HEK293 (cell line): ENCODE measurements around the gene MUC5B.
"Not testable (repeated sequence)": the region's sequence is repeated elsewhere in the genome, so short reads cannot be mapped to it uniquely, and the experiment has no call there.

Experiments used
- CTCF ChIA-PET: fragments of 350-600 bp; formaldehyde crosslinking; extraction: SDS; loops from one replicate; lab custom pipeline; 2021; ENCODE audit warnings: antibody characterized with exemption; lab: Yijun Ruan, JAX
- POLR2A ChIA-PET: fragments of 300-600 bp; formaldehyde crosslinking; extraction: SDS; loops from one replicate; lab custom pipeline; 2020; ENCODE audit warnings: antibody characterized with exemption, inconsistent platforms; lab: Yijun Ruan, JAX
- H3K27ac ChIP-seq: fragments of 200-500 bp; sonication (Bioruptor generic); 2 replicates; pipeline ENCODE4 v1.5.1; 2014; ENCODE audit warnings: low read depth, low read length, control low read depth, inconsistent platforms; ENCODE audit errors: extremely low read depth
- H3K36me3 ChIP-seq, 2 experiments: fragments of 200-500 bp in 1 of 2; sonication (Bioruptor generic) in 1 of 2; 1 replicate in 1 of 2; 2 replicates in 1 of 2; pipeline ENCODE4 v1.5.1; 2014 to 2017; ENCODE audit warnings: inconsistent platforms in 2 of 2, low read length in 2 of 2; ENCODE audit not compliant: control insufficient read depth in 2 of 2, insufficient read depth in 1 of 2
- H3K4me1 ChIP-seq: fragments of 200-500 bp; sonication (Bioruptor generic); 2 replicates; pipeline ENCODE4 v1.5.1; 2014; ENCODE audit warnings: mild to moderate bottlenecking, low read length, inconsistent platforms; ENCODE audit not compliant: control insufficient read depth, insufficient read depth
- H3K4me3 ChIP-seq: 2 replicates; pipeline ENCODE4 v1.5.1; 2011; ENCODE audit warnings: low read depth, mild to moderate bottlenecking, control low read depth, low read length, moderate library complexity
- H3K9me3 ChIP-seq: fragments of 200-500 bp; sonication (Bioruptor generic); 2 replicates; pipeline ENCODE4 v1.5.1; 2014; ENCODE audit warnings: low read depth, low read length, inconsistent platforms; ENCODE audit not compliant: control insufficient read depth, insufficient read depth
- ZFP3 ChIP-seq: fragments of 450-650 bp; formaldehyde crosslinking; IDR thresholded peaks from 2 replicates; pipeline ENCODE4 v1.5.1; 2016; ENCODE audit warnings: low read depth, missing biosample characterization, missing genetic modification characterization
- ZFP41 ChIP-seq: fragments of 450-650 bp; formaldehyde crosslinking; IDR thresholded peaks from 2 replicates; pipeline ENCODE4 v1.5.1; 2016; ENCODE audit warnings: missing biosample characterization, missing genetic modification characterization, borderline replicate concordance
- ZNF175 ChIP-seq: fragments of 450-650 bp; formaldehyde crosslinking; IDR thresholded peaks from 2 replicates; pipeline ENCODE4 v1.5.1; 2016; ENCODE audit warnings: missing biosample characterization, missing genetic modification characterization
- ZNF221 ChIP-seq: fragments of 450-650 bp; formaldehyde crosslinking; IDR thresholded peaks from 2 replicates; pipeline ENCODE4 v1.5.1; 2017; ENCODE audit warnings: missing biosample characterization, missing genetic modification characterization, borderline replicate concordance
- ZNF24 ChIP-seq: fragments of 450-650 bp; formaldehyde crosslinking; IDR thresholded peaks from 2 replicates; pipeline ENCODE4 v1.5.1; 2016; ENCODE audit warnings: missing biosample characterization, missing genetic modification characterization
- ZNF324 ChIP-seq: fragments of 450-650 bp; formaldehyde crosslinking; IDR thresholded peaks from 2 replicates; pipeline ENCODE4 v1.5.1; 2016; ENCODE audit warnings: missing biosample characterization, missing genetic modification characterization
- ZNF366 ChIP-seq: fragments of 450-650 bp; formaldehyde crosslinking; conservative IDR thresholded peaks from 2 replicates; pipeline ENCODE4 v1.5.1; 2016; ENCODE audit warnings: missing biosample characterization, missing genetic modification characterization
- ZNF391 ChIP-seq: fragments of 450-650 bp; formaldehyde crosslinking; IDR thresholded peaks from 2 replicates; pipeline ENCODE4 v1.5.1; 2016; ENCODE audit warnings: low read depth, missing biosample characterization, missing genetic modification characterization, borderline replicate concordance
- ZNF561 ChIP-seq: fragments of 450-650 bp; IDR thresholded peaks from 2 replicates; pipeline ENCODE4 v1.5.1; 2018; ENCODE audit warnings: missing biosample characterization, missing genetic modification characterization, borderline replicate concordance
- ZNF610 ChIP-seq: fragments of 450-650 bp; formaldehyde crosslinking; IDR thresholded peaks from 2 replicates; pipeline ENCODE4 v1.5.1; 2016; ENCODE audit warnings: missing biosample characterization, missing genetic modification characterization, borderline replicate concordance
- ZNF843 ChIP-seq: fragments of 450-650 bp; formaldehyde crosslinking; IDR thresholded peaks from 2 replicates; pipeline ENCODE4 v1.5.1; 2016; ENCODE audit warnings: missing biosample characterization, missing genetic modification characterization
- ZSCAN30 ChIP-seq: fragments of 450-650 bp; IDR thresholded peaks from 2 replicates; pipeline ENCODE4 v1.5.1; 2018; ENCODE audit warnings: missing biosample characterization, mild to moderate bottlenecking, missing genetic modification characterization, moderate library complexity
- TF ChIP-seq, protein P1 (sequence below): fragments of 450-650 bp; formaldehyde crosslinking; IDR thresholded peaks from 2 replicates; pipeline ENCODE4 v1.5.1; 2017; ENCODE audit warnings: missing biosample characterization, missing genetic modification characterization
- TF ChIP-seq, protein P2 (sequence below): fragments of 450-650 bp; formaldehyde crosslinking; IDR thresholded peaks from 2 replicates; pipeline ENCODE4 v1.5.1; 2016; ENCODE audit warnings: missing biosample characterization, missing genetic modification characterization

MUC5B gene

DNA sequence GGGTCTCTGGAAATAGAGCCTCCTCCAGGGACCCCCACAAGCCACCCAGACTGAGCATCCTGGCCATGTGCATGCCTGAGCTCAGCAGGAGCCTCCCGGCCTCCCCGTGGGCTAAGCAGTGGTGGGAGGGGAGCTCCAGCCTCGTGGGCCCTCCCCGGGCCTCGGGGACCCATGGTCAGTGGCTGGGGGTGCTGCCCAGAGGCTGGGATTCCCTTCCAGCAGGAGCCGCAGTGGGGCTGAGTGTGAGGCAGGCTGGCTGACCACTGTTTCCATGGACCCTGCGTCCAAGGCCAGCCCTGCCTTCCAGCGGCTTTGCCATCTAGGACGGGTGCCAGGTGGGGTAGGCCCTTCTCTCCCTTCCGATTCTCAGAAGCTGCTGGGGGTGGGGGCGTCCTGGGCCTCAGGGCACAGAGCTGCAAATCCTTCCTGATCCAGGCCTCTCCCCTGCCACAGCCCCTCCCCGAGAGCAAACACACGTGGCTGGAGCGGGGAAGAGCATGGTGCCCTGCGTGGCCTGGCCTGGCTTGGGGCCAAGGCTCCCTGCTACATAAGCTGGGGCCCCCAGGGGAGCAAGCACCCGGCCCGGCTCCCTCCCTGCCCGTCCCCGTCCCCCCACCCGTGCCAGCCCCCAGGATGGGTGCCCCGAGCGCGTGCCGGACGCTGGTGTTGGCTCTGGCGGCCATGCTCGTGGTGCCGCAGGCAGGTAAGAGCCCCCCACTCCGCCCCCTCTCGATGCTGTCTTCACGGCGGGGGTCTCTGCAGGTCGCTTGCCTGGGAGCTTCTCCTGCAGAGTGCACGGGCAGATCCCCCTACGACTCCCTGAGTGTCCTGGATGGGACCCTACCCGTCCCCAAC lies at the start of gene MUC5B:
Gene MUC5B, plus strand, starts transcription at position 576 of the 855 bp plus-strand sequence. Its CDS starts 58 bp downstream, at position 634.
- no peaks in the 10 kb centered on the region for H3K36me3 ChIP-seq
- TF ChIP-seq ZNF561, result no peak
- TF ChIP-seq, protein P1, sequence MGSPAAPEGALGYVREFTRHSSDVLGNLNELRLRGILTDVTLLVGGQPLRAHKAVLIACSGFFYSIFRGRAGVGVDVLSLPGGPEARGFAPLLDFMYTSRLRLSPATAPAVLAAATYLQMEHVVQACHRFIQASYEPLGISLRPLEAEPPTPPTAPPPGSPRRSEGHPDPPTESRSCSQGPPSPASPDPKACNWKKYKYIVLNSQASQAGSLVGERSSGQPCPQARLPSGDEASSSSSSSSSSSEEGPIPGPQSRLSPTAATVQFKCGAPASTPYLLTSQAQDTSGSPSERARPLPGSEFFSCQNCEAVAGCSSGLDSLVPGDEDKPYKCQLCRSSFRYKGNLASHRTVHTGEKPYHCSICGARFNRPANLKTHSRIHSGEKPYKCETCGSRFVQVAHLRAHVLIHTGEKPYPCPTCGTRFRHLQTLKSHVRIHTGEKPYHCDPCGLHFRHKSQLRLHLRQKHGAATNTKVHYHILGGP (tag by site-specific recombination), result no peak
- TF ChIP-seq ZNF843 (tag by site-specific recombination), result no peak
- TF ChIP-seq ZNF610 (tag by site-specific recombination), result no peak
- TF ChIP-seq, all 188 proteins: peak for 0
- no peak within 1 kb of the TSS for H3K27ac ChIP-seq
- H3K4me3 ChIP-seq, result no peak within 1 kb of the TSS
- CTCF ChIA-PET, result no interaction called here
- POLR2A ChIA-PET, result no interaction called here
- H3K4me1 ChIP-seq, result no peaks in the 10 kb centered on the region
- H3K9me3 ChIP-seq, result no peaks in the 10 kb centered on the region

- H3K27ac ChIP-seq, CTCF ChIA-PET, H3K4me1 ChIP-seq, H3K9me3 ChIP-seq, H3K36me3 ChIP-seq, H3K4me3 ChIP-seq, POLR2A ChIA-PET: not testable (repeated sequence)
- 0 out of 2 replicates have a peak, but pooled peaks have one; percentile 17 for TF ChIP-seq ZNF366 (tag by site-specific recombination)
Observed at GRCh38 chr11:1173396-1173795, 49.5 kb upstream of the MUC5B start.

- Histone ChIP-seq H3K27ac (no peak overlapping the region), H3K4me3 (no peak overlapping the region), H3K4me1 (no peaks in the 10 kb centered on the region)
- ChIA-PET CTCF (no interaction called here), POLR2A (no interaction called here)
- TF ChIP-seq ZNF24 (tag by site-specific recombination) (no peak), ZNF391 (tag by site-specific recombination) (no peak), ZSCAN30 (no peak), ZNF175 (tag by site-specific recombination) (no peak), ZFP41 (no peak), ZNF324 (tag by site-specific recombination) (no peak), ZFP3 (tag by site-specific recombination) (no peak), ZNF221 (no peak)
- TF ChIP-seq, protein P2, sequence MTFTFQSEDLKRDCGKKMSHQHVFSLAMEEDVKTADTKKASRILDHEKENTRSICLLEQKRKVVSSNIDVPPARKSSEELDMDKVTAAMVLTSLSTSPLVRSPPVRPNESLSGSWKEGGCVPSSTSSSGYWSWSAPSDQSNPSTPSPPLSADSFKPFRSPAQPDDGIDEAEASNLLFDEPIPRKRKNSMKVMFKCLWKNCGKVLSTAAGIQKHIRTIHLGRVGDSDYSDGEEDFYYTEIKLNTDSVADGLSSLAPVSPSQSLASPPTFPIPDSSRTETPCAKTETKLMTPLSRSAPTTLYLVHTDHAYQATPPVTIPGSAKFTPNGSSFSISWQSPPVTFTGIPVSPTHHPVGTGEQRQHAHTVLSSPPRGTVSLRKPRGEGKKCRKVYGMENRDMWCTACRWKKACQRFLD (tag by site-specific recombination), result no peak
- TF ChIP-seq, all 188 proteins: peak for 0
- Histone ChIP-seq H3K9me3 (no peaks in the 10 kb centered on the region), H3K36me3 (no peaks in the 10 kb centered on the region)
Observed at GRCh38 chr11:1174441-1175370, 48.2 kb upstream of the MUC5B start.
